ENCODE data around the gene UBE2I. TPM values are rescaled to one million over a fixed set of nuclear protein-coding genes. Genes with fewer than 3 reads are reported as not detected.

The UBE2I gene
- total RNA-seq, 1 experiment from 2014 or later, result 212 TPM

- no peak for TF ChIP-seq FOSL1 (IDR thresholded peaks at IDR 0.05; ENCODE audit: low read depth)
Measured at GRCh38 chr16:1315081-1316032, 5.9 kb downstream of the UBE2I start (continued).

- Histone ChIP-seq H3K27ac (ENCODE audit: low read depth, low read length) (no peak overlapping the region), H3K27me3 (ENCODE audit: insufficient read depth, low read length) (no peaks in the 10 kb centered on the region), H3K9ac (ENCODE audit: low read length) (no peak overlapping the region), H4K20me1 (ENCODE audit: insufficient read depth) (peaks cover 20% of the 10 kb centered on the region; the same call in 1 of the 2 replicates), H3K4me3 (replicated peaks in 1 of 2; ENCODE audit: low read depth in 1 of 2, low read length in 2 of 2) (no peak overlapping the region), H3K9me2 (ENCODE audit: insufficient read depth) (no peaks in the 10 kb centered on the region), H3K9me3 (ENCODE audit: control insufficient read depth in 1 of 2, insufficient read depth in 1 of 2, low read depth in 1 of 2, low read length in 2 of 2) (no peaks in the 10 kb centered on the region), H2AFZ (ENCODE audit: low read depth, low read length, poor library complexity, severe bottlenecking) (no peak overlapping the region), H3K79me2 (ENCODE audit: insufficient read depth, low read length) (peaks cover 92% of the 10 kb centered on the region), H3K4me2 (ENCODE audit: low read length) (no peak overlapping the region), H3K4me1 (ENCODE audit: control insufficient read depth in 1 of 2, insufficient read depth in 2 of 2, low read length in 2 of 2) (peaks cover 7 to 16% of the 10 kb centered on the region in 2 experiments; a peak in 3 of 4 replicates), H3K36me3 (ENCODE audit: control insufficient read depth in 1 of 2, insufficient read depth in 2 of 2, low read length in 2 of 2) (peaks cover 47 to 77% of the 10 kb centered on the region in 2 experiments)
- no TSS peak for BruUV-seq (replicated peaks)
- ChIA-PET POLR2A (no interaction called here), RAD21 (ENCODE audit: low non-redundant PET in 1 of 2, low total read pairs in 2 of 2, uncharacterized antibody in 2 of 2, unreplicated experiment in 2 of 2) (no interaction called here), CTCF (interaction anchor here (1.0 kb wide), 1 partner anchor 16 kb away, joined by 3 read pairs; no protein-coding TSS in a partner anchor)
- DNase-seq (ENCODE audit: low read depth, low spot score) (no peak), ATAC-seq (no peak)
- intact Hi-C loops (cut with micrococcal nuclease), result no loop called here
- TF ChIP-seq POLR2A (IDR thresholded peaks at IDR 0.05; ENCODE audit: borderline replicate concordance, extremely low read depth, insufficient read depth, insufficient read length) (no peak), RAD21 (IDR thresholded peaks at IDR 0.05; ENCODE audit: low read depth) (no peak), ZFX (IDR thresholded peaks at IDR 0.05) (no peak), JUND (IDR thresholded peaks at IDR 0.05) (no peak)
- TF ChIP-seq, protein P1, sequence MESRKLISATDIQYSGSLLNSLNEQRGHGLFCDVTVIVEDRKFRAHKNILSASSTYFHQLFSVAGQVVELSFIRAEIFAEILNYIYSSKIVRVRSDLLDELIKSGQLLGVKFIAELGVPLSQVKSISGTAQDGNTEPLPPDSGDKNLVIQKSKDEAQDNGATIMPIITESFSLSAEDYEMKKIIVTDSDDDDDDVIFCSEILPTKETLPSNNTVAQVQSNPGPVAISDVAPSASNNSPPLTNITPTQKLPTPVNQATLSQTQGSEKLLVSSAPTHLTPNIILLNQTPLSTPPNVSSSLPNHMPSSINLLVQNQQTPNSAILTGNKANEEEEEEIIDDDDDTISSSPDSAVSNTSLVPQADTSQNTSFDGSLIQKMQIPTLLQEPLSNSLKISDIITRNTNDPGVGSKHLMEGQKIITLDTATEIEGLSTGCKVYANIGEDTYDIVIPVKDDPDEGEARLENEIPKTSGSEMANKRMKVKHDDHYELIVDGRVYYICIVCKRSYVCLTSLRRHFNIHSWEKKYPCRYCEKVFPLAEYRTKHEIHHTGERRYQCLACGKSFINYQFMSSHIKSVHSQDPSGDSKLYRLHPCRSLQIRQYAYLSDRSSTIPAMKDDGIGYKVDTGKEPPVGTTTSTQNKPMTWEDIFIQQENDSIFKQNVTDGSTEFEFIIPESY (IDR thresholded peaks at IDR 0.05; ENCODE audit: extremely low read depth, insufficient replicate concordance, low read length), result no peak
Measured at GRCh38 chr16:1316033-1316405, 6.6 kb downstream of the UBE2I start.

All from HCT116 (cell line).